Measurements from ENCODE around the gene DMRT1.

Gene DMRT1

DNA sequence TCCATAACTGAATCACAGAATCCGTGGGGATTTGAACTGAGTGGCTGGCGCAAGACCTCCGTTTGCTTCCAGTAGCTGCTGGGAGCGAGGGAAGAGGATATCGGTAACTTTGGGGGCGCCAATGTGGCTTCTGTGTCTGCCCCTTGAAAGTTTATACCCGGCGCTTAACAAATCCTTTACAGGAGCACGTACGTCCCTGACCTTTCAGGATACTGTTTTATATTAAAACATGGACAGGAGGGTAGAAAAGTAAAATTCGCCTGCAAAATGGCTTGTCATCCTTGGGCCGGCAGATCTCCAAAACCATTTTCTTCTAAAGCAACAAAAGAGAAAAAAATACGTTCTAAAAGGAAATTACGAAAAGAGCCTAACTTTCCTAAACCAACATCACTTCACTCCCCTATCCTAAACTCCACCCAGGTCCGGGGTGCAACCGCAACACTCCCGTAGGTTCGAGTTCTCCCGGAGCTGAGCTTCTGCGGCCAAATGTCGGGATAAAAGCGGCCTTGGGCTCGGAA lies 134.3 kb downstream of the DMRT1 start:
- no peak for TF ChIP-seq FOXP2 (optimal IDR thresholded peaks at IDR 0.05; ENCODE audit: borderline replicate concordance, extremely low read depth, extremely low read length, insufficient read depth)
- no peak for TF ChIP-seq SIN3A (IDR thresholded peaks at IDR 0.05; ENCODE audit: borderline replicate concordance, insufficient read depth, low read length)
- TF ChIP-seq, protein P1, sequence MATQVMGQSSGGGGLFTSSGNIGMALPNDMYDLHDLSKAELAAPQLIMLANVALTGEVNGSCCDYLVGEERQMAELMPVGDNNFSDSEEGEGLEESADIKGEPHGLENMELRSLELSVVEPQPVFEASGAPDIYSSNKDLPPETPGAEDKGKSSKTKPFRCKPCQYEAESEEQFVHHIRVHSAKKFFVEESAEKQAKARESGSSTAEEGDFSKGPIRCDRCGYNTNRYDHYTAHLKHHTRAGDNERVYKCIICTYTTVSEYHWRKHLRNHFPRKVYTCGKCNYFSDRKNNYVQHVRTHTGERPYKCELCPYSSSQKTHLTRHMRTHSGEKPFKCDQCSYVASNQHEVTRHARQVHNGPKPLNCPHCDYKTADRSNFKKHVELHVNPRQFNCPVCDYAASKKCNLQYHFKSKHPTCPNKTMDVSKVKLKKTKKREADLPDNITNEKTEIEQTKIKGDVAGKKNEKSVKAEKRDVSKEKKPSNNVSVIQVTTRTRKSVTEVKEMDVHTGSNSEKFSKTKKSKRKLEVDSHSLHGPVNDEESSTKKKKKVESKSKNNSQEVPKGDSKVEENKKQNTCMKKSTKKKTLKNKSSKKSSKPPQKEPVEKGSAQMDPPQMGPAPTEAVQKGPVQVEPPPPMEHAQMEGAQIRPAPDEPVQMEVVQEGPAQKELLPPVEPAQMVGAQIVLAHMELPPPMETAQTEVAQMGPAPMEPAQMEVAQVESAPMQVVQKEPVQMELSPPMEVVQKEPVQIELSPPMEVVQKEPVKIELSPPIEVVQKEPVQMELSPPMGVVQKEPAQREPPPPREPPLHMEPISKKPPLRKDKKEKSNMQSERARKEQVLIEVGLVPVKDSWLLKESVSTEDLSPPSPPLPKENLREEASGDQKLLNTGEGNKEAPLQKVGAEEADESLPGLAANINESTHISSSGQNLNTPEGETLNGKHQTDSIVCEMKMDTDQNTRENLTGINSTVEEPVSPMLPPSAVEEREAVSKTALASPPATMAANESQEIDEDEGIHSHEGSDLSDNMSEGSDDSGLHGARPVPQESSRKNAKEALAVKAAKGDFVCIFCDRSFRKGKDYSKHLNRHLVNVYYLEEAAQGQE (IDR thresholded peaks at IDR 0.05; ENCODE audit: insufficient read depth in 1 of 2, low read depth in 2 of 2, low read length in 2 of 2) = no peak
- TF ChIP-seq POLR2AphosphoS5 (IDR thresholded peaks at IDR 0.05; ENCODE audit: low read depth, low read length) = no peak
- no peak for TF ChIP-seq TAF1 (IDR thresholded peaks at IDR 0.05; ENCODE audit: borderline replicate concordance, insufficient read depth, low read length)

DNA sequence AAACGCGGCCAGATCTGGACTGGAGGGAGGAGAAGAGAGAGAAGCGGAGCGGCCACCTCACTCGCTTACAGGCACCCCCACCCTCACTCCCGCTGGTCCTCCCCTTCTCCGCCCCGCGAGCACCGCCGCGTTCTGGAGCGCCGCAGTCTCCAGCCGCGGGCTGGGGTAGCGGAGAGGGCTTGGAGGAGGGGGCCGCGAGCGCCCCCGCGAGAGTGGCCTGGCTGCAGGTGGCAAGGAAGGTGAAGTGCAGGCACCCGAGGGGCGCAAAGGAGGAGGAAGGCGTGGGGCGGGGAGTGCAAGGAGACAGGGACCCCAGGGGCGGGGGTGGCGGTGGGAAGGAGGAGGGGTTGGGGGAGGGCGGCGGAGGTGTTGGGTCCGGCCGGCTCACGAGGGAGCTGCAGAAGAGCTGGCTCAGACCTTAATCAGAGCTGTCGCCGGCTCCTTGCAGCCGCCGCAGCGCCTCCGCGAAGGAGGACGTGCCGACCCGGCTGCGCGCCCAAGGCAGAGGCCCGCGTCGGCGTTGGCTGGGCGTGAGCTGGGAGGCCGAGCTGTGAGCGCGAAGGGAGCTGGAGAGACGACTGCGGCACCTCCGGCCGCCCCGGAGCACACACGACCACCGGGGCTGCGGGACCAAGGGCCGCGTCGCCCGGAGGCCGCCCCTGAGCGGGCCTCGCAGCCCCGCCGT lies 134.9 kb downstream of the DMRT1 start, which contains the start of gene DMRT3:
DMRT3 (plus strand) TSS at position 398 of the 685 bp plus-strand sequence. CDS start 347 bp downstream, outside the sequence.
- no peak for TF ChIP-seq SIN3A (IDR thresholded peaks at IDR 0.05; ENCODE audit: borderline replicate concordance, insufficient read depth, low read length)
- no peak for TF ChIP-seq FOXP2 (optimal IDR thresholded peaks at IDR 0.05; ENCODE audit: borderline replicate concordance, extremely low read depth, extremely low read length, insufficient read depth)
- TF ChIP-seq, protein P1 (IDR thresholded peaks at IDR 0.05; ENCODE audit: insufficient read depth in 1 of 2, low read depth in 2 of 2, low read length in 2 of 2) = no peak
- TF ChIP-seq TAF1 (IDR thresholded peaks at IDR 0.05; ENCODE audit: borderline replicate concordance, insufficient read depth, low read length) = no peak
- TF ChIP-seq POLR2AphosphoS5 (IDR thresholded peaks at IDR 0.05; ENCODE audit: low read depth, low read length) = no peak

DNA sequence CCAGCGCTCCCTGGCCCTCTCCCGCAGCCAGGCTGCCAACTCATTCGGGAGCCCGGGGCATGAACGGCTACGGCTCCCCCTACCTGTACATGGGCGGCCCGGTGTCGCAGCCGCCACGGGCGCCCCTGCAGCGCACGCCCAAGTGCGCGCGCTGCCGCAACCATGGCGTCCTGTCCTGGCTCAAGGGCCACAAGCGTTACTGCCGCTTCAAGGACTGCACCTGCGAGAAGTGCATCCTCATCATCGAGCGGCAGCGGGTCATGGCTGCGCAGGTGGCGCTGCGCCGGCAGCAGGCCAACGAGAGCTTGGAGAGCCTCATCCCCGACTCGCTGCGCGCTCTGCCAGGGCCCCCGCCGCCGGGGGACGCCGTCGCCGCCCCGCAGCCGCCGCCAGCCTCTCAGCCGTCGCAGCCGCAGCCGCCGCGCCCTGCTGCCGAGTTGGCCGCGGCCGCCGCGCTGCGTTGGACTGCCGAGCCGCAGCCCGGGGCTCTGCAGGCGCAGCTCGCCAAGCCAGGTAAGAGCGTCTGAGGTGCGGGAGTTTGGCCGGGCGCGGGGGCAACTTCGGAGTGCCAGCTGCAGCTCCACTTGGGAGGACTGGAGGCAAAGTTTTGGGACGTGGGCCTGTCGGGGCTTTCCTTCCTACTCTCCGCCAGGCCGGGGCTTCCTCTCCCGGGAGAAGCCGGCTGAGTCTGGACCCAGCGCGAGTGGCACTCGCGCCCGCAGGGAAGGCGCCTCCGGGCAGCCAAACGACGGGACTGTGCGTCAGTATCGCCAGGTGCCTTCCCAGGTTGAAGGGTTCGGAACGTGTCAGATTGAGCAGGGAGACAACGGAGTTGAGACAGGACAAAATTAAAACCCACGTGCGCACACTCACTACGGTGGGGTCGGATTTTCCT lies 135.7 kb downstream of the DMRT1 start:
- TF ChIP-seq FOXP2 (optimal IDR thresholded peaks at IDR 0.05; ENCODE audit: borderline replicate concordance, extremely low read depth, extremely low read length, insufficient read depth) (no peak), SIN3A (IDR thresholded peaks at IDR 0.05; ENCODE audit: borderline replicate concordance, insufficient read depth, low read length) (no peak), TAF1 (IDR thresholded peaks at IDR 0.05; ENCODE audit: borderline replicate concordance, insufficient read depth, low read length) (no peak), POLR2AphosphoS5 (IDR thresholded peaks at IDR 0.05; ENCODE audit: low read depth, low read length) (no peak)
- TF ChIP-seq, protein P1 (IDR thresholded peaks at IDR 0.05; ENCODE audit: insufficient read depth in 1 of 2, low read depth in 2 of 2, low read length in 2 of 2) = no peak

DNA sequence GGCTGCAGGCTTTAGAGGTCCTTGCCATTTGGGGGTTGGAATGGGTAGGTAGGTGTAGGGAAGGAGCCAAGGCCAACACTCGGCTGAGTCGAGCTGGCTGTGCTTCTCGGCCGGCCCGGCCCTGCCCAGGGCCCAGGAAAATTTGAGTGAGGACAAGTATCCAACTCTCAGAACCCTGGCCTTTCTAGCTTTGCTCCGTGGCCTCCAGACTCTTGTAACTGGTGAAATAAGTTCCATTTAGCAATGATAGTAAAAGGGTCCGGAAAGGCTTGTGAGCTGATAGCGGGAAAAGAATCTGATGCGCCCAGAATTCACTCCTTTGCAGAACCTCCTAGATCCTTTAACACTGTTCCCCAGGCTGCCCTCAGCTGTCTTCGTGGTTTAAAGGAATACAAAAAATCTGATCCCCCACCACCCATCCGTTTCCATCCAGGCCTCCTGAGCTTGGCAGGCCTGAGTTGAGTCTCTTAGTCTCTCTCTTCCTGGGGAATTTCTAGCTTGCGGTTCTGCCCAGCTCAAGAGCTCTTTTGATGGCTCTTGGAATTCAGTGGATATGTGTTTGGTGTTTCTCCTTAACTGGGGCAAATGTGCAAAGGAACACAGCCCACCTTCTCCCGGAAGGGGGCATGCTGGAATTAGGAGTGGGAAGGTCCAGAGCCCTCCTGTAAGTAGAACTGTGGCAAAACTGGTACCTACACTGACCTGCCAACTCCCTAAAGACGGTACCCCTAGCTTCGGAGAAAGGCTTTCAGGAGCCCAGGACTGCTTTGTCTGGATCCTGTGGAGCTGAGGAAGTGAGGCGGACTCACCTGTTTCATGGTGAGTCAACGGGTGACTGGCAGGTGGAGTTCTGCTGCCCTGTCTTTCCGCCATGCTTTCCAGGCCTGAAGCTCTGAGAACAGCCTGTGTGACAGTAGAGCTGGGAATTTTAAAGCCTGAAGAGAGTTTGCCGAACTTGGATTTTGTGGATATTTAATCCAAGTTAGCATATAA lies 136.6 kb downstream of the DMRT1 start:
- TF ChIP-seq SIN3A (IDR thresholded peaks at IDR 0.05; ENCODE audit: borderline replicate concordance, insufficient read depth, low read length) = no peak
- TF ChIP-seq FOXP2 (optimal IDR thresholded peaks at IDR 0.05; ENCODE audit: borderline replicate concordance, extremely low read depth, extremely low read length, insufficient read depth) = no peak
- no peak for TF ChIP-seq TAF1 (IDR thresholded peaks at IDR 0.05; ENCODE audit: borderline replicate concordance, insufficient read depth, low read length)
- TF ChIP-seq POLR2AphosphoS5 (IDR thresholded peaks at IDR 0.05; ENCODE audit: low read depth, low read length) = no peak
- TF ChIP-seq, protein P1 (IDR thresholded peaks at IDR 0.05; ENCODE audit: insufficient read depth in 1 of 2, low read depth in 2 of 2, low read length in 2 of 2) = no peak

Measured in PFSK-1 (cell line).